D721Med (cell line): ENCODE measurements around the gene PHACTR3.

Experiments used
- DNase-seq: peaks from one replicate; pipeline ENCODE4 v3.0.0; 2011; ENCODE audit warnings: low spot score; ENCODE audit not compliant: insufficient read length
- FAIRE-seq: peaks from 2 replicates; lab custom pipeline; 2011; peaks lifted over from hg19 to GRCh38; lab: Jason Lieb, UNC
- CTCF ChIP-seq: IDR thresholded peaks from 2 replicates; pipeline ENCODE4 v1.5.1; 2012; ENCODE audit warnings: mild to moderate bottlenecking, control low read depth; ENCODE audit not compliant: insufficient read depth; ENCODE audit errors: missing control alignments

PHACTR3 gene

GRCh38 chr20:59678288-59678687, 73.9 kb downstream of the PHACTR3 start:
- TF ChIP-seq CTCF = no peak
- no peak for FAIRE-seq
- DNase-seq = no peak

GRCh38 chr20:59678951-59679350, 74.6 kb downstream of the PHACTR3 start:
- no peak for TF ChIP-seq CTCF
- DNase-seq (no peak), FAIRE-seq (no peak)

GRCh38 chr20:59680148-59680650, 75.9 kb downstream of the PHACTR3 start:
- no peak for TF ChIP-seq CTCF
- DNase-seq (no peak), FAIRE-seq (no peak)

GRCh38 chr20:59680852-59681251, 76.5 kb downstream of the PHACTR3 start:
- DNase-seq = no peak
- no peak for FAIRE-seq
- TF ChIP-seq CTCF = no peak

- no peak for DNase-seq
- no peak for TF ChIP-seq CTCF
- FAIRE-seq = no peak
Observed at GRCh38 chr20:59682603-59683002, 78.3 kb downstream of the PHACTR3 start.

GRCh38 chr20:59683181-59683580, 78.8 kb downstream of the PHACTR3 start:
- TF ChIP-seq CTCF = no peak
- DNase-seq (no peak), FAIRE-seq (no peak)

- DNase-seq = no peak
Observed at GRCh38 chr20:59684685-59685242, 80.4 kb downstream of the PHACTR3 start.

More at GRCh38 chr20:59684685-59685242, 80.4 kb downstream of the PHACTR3 start:
- no peak for FAIRE-seq
- TF ChIP-seq CTCF = no peak
